Uterus (tissue), 4 donors: ENCODE measurements around the gene SULT2B1. TPM values are rescaled to one million over a fixed set of nuclear protein-coding genes. Genes with fewer than 3 reads are reported as not detected.

ENCODE experiments used
- DNase-seq, 2 donors: peaks; one replicate each; pipeline ENCODE4 v3.0.0-alpha.2; 2019 to 2020
- H3K27ac ChIP-seq, 2 donors: fragments of 200-600 bp; sonication (generic); 1 replicate in 1 of 2; 2 replicates in 1 of 2; pipeline ENCODE4 v1.5.1; 2016 to 2018
- H3K27me3 ChIP-seq, 2 donors: fragments of 200-600 bp; sonication (generic); one replicate each; pipeline ENCODE4 v1.5.1; 2018 to 2019; ENCODE audit warnings: control low read depth in 1 of 2
- H3K36me3 ChIP-seq, 2 donors: fragments of 200-600 bp; sonication (generic); one replicate each; pipeline ENCODE4 v1.5.1; 2019; ENCODE audit warnings: control low read depth in 1 of 2
- H3K4me1 ChIP-seq, 2 donors: fragments of 200-600 bp; sonication (generic); one replicate each; pipeline ENCODE4 v1.5.1; 2018 to 2019; ENCODE audit warnings: control low read depth in 1 of 2
- H3K4me3 ChIP-seq, 2 donors: fragments of 200-600 bp; sonication (generic); 1 replicate in 1 of 2; 2 replicates in 1 of 2; pipeline ENCODE4 v1.5.1; 2018 to 2019; ENCODE audit warnings: mild to moderate bottlenecking in 1 of 2
- H3K9me3 ChIP-seq, 2 donors: fragments of 200-600 bp; sonication (generic); one replicate each; pipeline ENCODE4 v1.5.1; 2019; ENCODE audit warnings: control low read depth in 1 of 2
- POLR2A ChIP-seq, 2 donors: fragments of 450-650 bp; IDR thresholded peaks; one replicate each; pipeline ENCODE4 v1.6.1; 2016; ENCODE audit warnings: antibody characterized with exemption in 2 of 2, mild to moderate bottlenecking in 1 of 2, moderate library complexity in 1 of 2
- intact Hi-C: fragments of 100-400 bp; cut with DNase I; formaldehyde crosslinking; loops from one replicate; pipeline ENCODE4 v1.15.1; 2023; ENCODE audit warnings: low total_unique reads
- total RNA-seq, 4 donors: library from RNA; depleted of rRNA in 3 of 4; stranded (reverse); fragments of >200 nt in 3 of 4; gene quantifications; one replicate each; pipeline versions ENCODE4 v1.1.0 to v1.2.4, GENCODE V29; 2014 to 2023
- TF ChIP-seq, protein P1 (sequence below), 4 experiments: fragments of 200-600 bp in 2 of 4; fragments of 450-650 bp in 2 of 4; sonication (generic) in 2 of 4; IDR thresholded peaks; one replicate each; pipeline ENCODE4 v1.5.1; 2016 to 2019; ENCODE audit warnings: antibody characterized with exemption in 4 of 4, mild to moderate bottlenecking in 2 of 4, moderate library complexity in 1 of 4
- donor health status: DM: yes; HTN: yes; CAD: no.

Gene SULT2B1
- total RNA-seq, 4 donors from 2014 or later, result 0.41 TPM; not detected in 3

DNA sequence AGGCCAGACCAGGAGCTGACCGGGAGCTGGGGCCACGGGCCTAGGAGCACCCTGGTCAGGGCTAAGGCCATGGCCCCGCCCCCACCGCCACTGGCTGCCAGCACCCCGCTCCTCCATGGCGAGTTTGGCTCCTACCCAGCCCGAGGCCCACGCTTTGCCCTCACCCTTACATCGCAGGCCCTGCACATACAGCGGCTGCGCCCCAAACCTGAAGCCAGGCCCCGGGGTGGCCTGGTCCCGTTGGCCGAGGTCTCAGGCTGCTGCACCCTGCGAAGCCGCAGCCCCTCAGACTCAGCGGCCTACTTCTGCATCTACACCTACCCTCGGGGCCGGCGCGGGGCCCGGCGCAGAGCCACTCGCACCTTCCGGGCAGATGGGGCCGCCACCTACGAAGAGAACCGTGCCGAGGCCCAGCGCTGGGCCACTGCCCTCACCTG lies 73.9 kb downstream of the SULT2B1 start:
- no peak for DNase-seq
- Histone ChIP-seq H3K4me3 (no peak overlapping the region), H3K27me3 (no peaks in the 10 kb centered on the region), H3K27ac (no peak overlapping the region), H3K4me1 (peaks cover 0 to 28% of the 10 kb centered on the region in 2 donors), H3K36me3 (no peaks in the 10 kb centered on the region), H3K9me3 (no peaks in the 10 kb centered on the region)
- intact Hi-C loops, result no loop called here
- TF ChIP-seq, protein P1, sequence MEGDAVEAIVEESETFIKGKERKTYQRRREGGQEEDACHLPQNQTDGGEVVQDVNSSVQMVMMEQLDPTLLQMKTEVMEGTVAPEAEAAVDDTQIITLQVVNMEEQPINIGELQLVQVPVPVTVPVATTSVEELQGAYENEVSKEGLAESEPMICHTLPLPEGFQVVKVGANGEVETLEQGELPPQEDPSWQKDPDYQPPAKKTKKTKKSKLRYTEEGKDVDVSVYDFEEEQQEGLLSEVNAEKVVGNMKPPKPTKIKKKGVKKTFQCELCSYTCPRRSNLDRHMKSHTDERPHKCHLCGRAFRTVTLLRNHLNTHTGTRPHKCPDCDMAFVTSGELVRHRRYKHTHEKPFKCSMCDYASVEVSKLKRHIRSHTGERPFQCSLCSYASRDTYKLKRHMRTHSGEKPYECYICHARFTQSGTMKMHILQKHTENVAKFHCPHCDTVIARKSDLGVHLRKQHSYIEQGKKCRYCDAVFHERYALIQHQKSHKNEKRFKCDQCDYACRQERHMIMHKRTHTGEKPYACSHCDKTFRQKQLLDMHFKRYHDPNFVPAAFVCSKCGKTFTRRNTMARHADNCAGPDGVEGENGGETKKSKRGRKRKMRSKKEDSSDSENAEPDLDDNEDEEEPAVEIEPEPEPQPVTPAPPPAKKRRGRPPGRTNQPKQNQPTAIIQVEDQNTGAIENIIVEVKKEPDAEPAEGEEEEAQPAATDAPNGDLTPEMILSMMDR (IDR thresholded peaks at IDR 0.05), result no peak
- TF ChIP-seq POLR2A (IDR thresholded peaks at IDR 0.05), result no peak

DNA sequence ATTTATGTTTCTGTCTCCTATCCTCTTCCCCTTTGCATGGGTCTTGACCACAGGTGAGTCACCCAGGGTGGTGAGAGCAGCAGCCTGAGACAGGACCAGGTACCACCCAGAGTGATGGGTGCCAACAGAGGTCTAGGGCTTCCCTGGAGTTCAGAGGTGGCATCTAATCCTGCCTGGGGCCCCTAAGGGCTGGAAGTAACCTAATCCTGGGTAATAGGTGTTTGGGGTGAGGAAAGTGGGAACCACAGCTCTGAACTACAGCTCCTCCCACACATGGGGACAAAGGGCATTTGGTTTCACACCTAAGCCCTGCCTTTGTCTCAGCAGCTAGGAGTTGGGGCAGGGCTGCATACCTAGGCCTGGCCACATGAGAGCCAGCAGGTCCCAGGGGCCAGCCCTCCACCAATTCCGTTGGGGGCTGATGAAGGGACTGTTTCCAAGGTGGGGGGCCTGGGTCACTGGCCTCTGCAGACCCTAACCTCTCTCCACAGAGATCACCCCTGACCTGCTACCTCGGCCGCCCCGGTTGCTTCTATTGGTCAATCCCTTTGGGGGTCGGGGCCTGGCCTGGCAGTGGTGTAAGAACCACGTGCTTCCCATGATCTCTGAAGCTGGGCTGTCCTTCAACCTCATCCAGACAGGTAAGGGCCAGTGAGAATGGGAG lies 75.4 kb downstream of the SULT2B1 start:
- Histone ChIP-seq H3K4me3 (no peak overlapping the region), H3K27ac (no peak overlapping the region), H3K9me3 (no peaks in the 10 kb centered on the region), H3K36me3 (no peaks in the 10 kb centered on the region), H3K27me3 (no peaks in the 10 kb centered on the region), H3K4me1 (peaks cover 0 to 28% of the 10 kb centered on the region in 2 donors)
- TF ChIP-seq, protein P1 (IDR thresholded peaks at IDR 0.05), result no peak
- TF ChIP-seq POLR2A (IDR thresholded peaks at IDR 0.05), result no peak
- intact Hi-C loops, result no loop called here
- no peak for DNase-seq

DNA sequence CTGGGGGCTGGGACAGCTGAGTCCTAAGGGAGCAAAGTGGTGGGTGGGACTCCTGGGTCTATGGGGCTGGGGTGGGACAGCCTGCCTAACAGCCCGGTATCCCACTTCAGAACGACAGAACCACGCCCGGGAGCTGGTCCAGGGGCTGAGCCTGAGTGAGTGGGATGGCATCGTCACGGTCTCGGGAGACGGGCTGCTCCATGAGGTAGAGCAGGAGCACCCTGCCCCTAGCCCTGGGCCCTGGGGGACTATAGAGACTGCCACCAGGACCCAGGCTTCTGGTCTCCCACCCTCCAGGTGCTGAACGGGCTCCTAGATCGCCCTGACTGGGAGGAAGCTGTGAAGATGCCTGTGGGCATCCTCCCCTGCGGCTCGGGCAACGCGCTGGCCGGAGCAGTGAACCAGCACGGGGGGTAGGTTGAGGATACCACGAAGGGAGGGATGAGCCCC lies 75.9 kb downstream of the SULT2B1 start:
- intact Hi-C loops, result no loop called here
- Histone ChIP-seq H3K36me3 (no peaks in the 10 kb centered on the region), H3K4me1 (peaks cover 0 to 28% of the 10 kb centered on the region in 2 donors), H3K9me3 (no peaks in the 10 kb centered on the region), H3K4me3 (no peak overlapping the region), H3K27me3 (no peaks in the 10 kb centered on the region), H3K27ac (no peak overlapping the region)
- TF ChIP-seq, protein P1 (IDR thresholded peaks at IDR 0.05), result no peak
- no peak for DNase-seq

DNA sequence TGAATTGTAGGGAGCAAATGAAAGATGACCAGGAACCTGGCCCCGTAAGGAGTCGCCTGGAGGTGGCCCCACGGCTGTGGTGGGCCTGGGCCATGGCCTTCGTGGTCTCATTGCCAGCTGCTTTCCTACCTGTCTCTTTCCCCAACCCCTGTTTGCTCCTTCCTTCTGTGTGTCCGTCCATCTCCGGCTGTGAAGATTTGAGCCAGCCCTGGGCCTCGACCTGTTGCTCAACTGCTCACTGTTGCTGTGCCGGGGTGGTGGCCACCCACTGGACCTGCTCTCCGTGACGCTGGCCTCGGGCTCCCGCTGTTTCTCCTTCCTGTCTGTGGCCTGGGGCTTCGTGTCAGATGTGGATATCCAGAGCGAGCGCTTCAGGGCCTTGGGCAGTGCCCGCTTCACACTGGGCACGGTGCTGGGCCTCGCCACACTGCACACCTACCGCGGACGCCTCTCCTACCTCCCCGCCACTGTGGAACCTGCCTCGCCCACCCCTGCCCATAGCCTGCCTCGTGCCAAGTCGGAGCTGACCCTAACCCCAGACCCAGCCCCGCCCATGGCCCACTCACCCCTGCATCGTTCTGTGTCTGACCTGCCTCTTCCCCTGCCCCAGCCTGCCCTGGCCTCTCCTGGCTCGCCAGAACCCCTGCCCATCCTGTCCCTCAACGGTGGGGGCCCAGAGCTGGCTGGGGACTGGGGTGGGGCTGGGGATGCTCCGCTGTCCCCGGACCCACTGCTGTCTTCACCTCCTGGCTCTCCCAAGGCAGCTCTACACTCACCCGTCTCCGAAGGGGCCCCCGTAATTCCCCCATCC lies 76.7 kb downstream of the SULT2B1 start:
- no peak for DNase-seq
- no peaks in the 10 kb centered on the region for H3K36me3 ChIP-seq
- H3K4me1 ChIP-seq, result peaks cover 5 to 22% of the 10 kb centered on the region in 2 donors
- no peak for TF ChIP-seq POLR2A (IDR thresholded peaks at IDR 0.05)
- TF ChIP-seq, protein P1 (IDR thresholded peaks at IDR 0.05), result no peak
- H3K9me3 ChIP-seq, result no peaks in the 10 kb centered on the region
- intact Hi-C loops, result no loop called here
- no peaks in the 10 kb centered on the region for H3K27me3 ChIP-seq
- H3K27ac ChIP-seq, result no peak overlapping the region
- no peak overlapping the region for H3K4me3 ChIP-seq

DNA sequence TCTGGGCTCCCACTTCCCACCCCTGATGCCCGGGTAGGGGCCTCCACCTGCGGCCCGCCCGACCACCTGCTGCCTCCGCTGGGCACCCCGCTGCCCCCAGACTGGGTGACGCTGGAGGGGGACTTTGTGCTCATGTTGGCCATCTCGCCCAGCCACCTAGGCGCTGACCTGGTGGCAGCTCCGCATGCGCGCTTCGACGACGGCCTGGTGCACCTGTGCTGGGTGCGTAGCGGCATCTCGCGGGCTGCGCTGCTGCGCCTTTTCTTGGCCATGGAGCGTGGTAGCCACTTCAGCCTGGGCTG lies 77.3 kb downstream of the SULT2B1 start:
- no peak for DNase-seq
- Histone ChIP-seq H3K9me3 (no peaks in the 10 kb centered on the region), H3K4me1 (peaks cover 10 to 25% of the 10 kb centered on the region in 2 donors), H3K27ac (peak overlapping the region; percentile 71 to 91), H3K36me3 (no peaks in the 10 kb centered on the region), H3K4me3 (no peak overlapping the region), H3K27me3 (no peaks in the 10 kb centered on the region)
- TF ChIP-seq, protein P1 (IDR thresholded peaks at IDR 0.05), result no peak
- no peak for TF ChIP-seq POLR2A (IDR thresholded peaks at IDR 0.05)
- intact Hi-C loops, result no loop called here
